ENCODE results near the gene MAPK14.

DNA sequence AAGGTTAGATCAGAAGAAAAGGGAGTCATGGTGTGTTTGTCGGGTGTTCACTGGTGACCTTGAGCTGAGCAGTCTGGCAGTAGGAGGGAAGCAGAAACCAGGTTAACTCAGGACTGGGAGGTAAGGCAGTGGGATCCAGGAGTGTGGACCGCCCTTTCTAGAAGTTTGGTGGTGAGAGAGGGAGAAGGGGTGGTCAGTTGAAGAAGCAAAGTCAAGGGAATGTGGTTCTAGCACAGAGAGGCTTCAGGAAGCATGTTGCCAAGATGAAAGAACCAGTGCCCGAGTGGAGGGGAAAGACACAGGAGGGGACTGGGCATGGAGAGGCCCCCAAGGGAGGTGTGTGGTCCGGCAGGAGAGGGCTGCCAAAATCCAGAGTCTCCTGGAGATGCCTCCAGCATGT lies 106.3 kb downstream of the MAPK14 start:
- TF ChIP-seq, protein P1, sequence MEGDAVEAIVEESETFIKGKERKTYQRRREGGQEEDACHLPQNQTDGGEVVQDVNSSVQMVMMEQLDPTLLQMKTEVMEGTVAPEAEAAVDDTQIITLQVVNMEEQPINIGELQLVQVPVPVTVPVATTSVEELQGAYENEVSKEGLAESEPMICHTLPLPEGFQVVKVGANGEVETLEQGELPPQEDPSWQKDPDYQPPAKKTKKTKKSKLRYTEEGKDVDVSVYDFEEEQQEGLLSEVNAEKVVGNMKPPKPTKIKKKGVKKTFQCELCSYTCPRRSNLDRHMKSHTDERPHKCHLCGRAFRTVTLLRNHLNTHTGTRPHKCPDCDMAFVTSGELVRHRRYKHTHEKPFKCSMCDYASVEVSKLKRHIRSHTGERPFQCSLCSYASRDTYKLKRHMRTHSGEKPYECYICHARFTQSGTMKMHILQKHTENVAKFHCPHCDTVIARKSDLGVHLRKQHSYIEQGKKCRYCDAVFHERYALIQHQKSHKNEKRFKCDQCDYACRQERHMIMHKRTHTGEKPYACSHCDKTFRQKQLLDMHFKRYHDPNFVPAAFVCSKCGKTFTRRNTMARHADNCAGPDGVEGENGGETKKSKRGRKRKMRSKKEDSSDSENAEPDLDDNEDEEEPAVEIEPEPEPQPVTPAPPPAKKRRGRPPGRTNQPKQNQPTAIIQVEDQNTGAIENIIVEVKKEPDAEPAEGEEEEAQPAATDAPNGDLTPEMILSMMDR (IDR thresholded peaks at IDR 0.05), result no peak
- TF ChIP-seq POLR2A (IDR thresholded peaks at IDR 0.05), result no peak
